HG02943 (cell line): ENCODE results near the gene NIPAL1.
A peak's percentile ranks its signal among the peaks of the same experiment; 100 is the strongest.

Source experiments
- ATAC-seq: cut with Tn5 transposase; IDR thresholded peaks from one replicate; pipeline ENCODE4 v1.9.1; 2021; ENCODE audit warnings: mild to moderate bottlenecking, low read depth, moderate library complexity; ENCODE audit not compliant: unreplicated experiment

Gene NIPAL1

GRCh38 chr4:48024522-48024921 lies 8.0 kb downstream of the NIPAL1 start:
- ATAC-seq = no peak

GRCh38 chr4:48025005-48025404 lies 8.4 kb downstream of the NIPAL1 start:
- no peak for ATAC-seq

GRCh38 chr4:48027653-48028052 lies 11.1 kb downstream of the NIPAL1 start:
- no peak for ATAC-seq

GRCh38 chr4:48028696-48029095 lies 12.1 kb downstream of the NIPAL1 start:
- no peak for ATAC-seq

GRCh38 chr4:48030470-48030869 lies 13.9 kb downstream of the NIPAL1 start:
- ATAC-seq = no peak

GRCh38 chr4:48031802-48032525 lies 15.4 kb downstream of the NIPAL1 start:
- no peak for ATAC-seq

- no peak for ATAC-seq
Measured at GRCh38 chr4:48032721-48033120, 16.1 kb downstream of the NIPAL1 start.

GRCh38 chr4:48033412-48033811 lies 16.8 kb downstream of the NIPAL1 start:
- no peak for ATAC-seq

- no peak for ATAC-seq
Measured at GRCh38 chr4:48033825-48034413, 17.3 kb downstream of the NIPAL1 start.

GRCh38 chr4:48035952-48036351 lies 19.4 kb downstream of the NIPAL1 start:
- ATAC-seq = no peak

- ATAC-seq = no peak
Measured at GRCh38 chr4:48037117-48037462, 20.5 kb downstream of the NIPAL1 start.

- ATAC-seq = no peak
Measured at GRCh38 chr4:48038666-48039065, 22.1 kb downstream of the NIPAL1 start.

GRCh38 chr4:48039561-48039960 lies 23.0 kb downstream of the NIPAL1 start:
- no peak for ATAC-seq

GRCh38 chr4:48041535-48042137 lies 25.1 kb downstream of the NIPAL1 start:
- no peak for ATAC-seq

- ATAC-seq = no peak
Measured at GRCh38 chr4:48042979-48043461, 26.4 kb downstream of the NIPAL1 start.

- ATAC-seq = no peak
Measured at GRCh38 chr4:48043504-48043903, 26.9 kb downstream of the NIPAL1 start.

GRCh38 chr4:48044298-48044697 lies 27.7 kb downstream of the NIPAL1 start:
- no peak for ATAC-seq

GRCh38 chr4:48046059-48046458 lies 29.5 kb downstream of the NIPAL1 start:
- no peak for ATAC-seq

GRCh38 chr4:48047421-48047844 lies 30.9 kb downstream of the NIPAL1 start:
- ATAC-seq = peak; percentile 100

- ATAC-seq = no peak
Measured at GRCh38 chr4:48047896-48048295, 31.3 kb downstream of the NIPAL1 start.

- ATAC-seq = no peak
Measured at GRCh38 chr4:48049483-48049882, 32.9 kb downstream of the NIPAL1 start.

- ATAC-seq = no peak
Measured at GRCh38 chr4:48051078-48051477, 34.5 kb downstream of the NIPAL1 start.
